Measurements from ENCODE around the gene ATP5F1E. TPM values are rescaled to one million over a fixed set of nuclear protein-coding genes. Genes with fewer than 3 reads are reported as not detected.

Gene ATP5F1E
- total and polyA plus RNA-seq, 2 of the 4 experiments (the other 2 are of a cell fraction) = 3.8 to 34.5 TPM

- Histone ChIP-seq H2BK20ac (ENCODE audit: low read depth, low read length) (no peak overlapping the region), H3K79me1 (ENCODE audit: low read depth in 1 of 2, low read length in 2 of 2) (no peaks in the 10 kb centered on the region), H3K18ac (ENCODE audit: low read depth, low read length) (no peak overlapping the region), H4K91ac (ENCODE audit: insufficient read depth, low read depth, low read length) (no peak overlapping the region), H3K23ac (ENCODE audit: low read depth, low read length) (no peak overlapping the region), H3K56ac (ENCODE audit: extremely low read depth, insufficient read depth, low read length) (no peak overlapping the region), H2AFZ (replicated peaks; ENCODE audit: low read length, poor library complexity) (no peak overlapping the region), H2AK5ac (ENCODE audit: low read depth, low read length) (no peak overlapping the region), H3K4me2 (ENCODE audit: low read depth, low read length) (no peak overlapping the region), H3K27ac (ENCODE audit: insufficient read depth, low read length) (no peak overlapping the region), H2AK9ac (replicated peaks; ENCODE audit: low read depth, low read length, poor library complexity) (no peak overlapping the region), H3K4me3 (ENCODE audit: insufficient read depth, low read depth, low read length) (no peak overlapping the region), H3K4me1 (ENCODE audit: control insufficient read depth, insufficient read depth, low read length) (no peaks in the 10 kb centered on the region), H3K9ac (ENCODE audit: low read depth, low read length) (no peak overlapping the region), H3K27me3 (ENCODE audit: control insufficient read depth, insufficient read depth, low read length) (peaks cover 13% of the 10 kb centered on the region), H4K5ac (ENCODE audit: low read depth, low read length) (no peak overlapping the region), H3K14ac (replicated peaks; ENCODE audit: low read depth, low read length) (no peak overlapping the region), H2BK15ac (ENCODE audit: low read depth, low read length) (no peak overlapping the region), H3K9me3 (ENCODE audit: control insufficient read depth, insufficient read depth, low read length) (no peaks in the 10 kb centered on the region), H4K20me1 (ENCODE audit: insufficient read depth, low read length) (no peaks in the 10 kb centered on the region), H3K36me3 (ENCODE audit: control insufficient read depth, insufficient read depth, low read length) (no peaks in the 10 kb centered on the region), H3K4ac (ENCODE audit: low read depth, low read length) (no peak overlapping the region), H2BK120ac (ENCODE audit: low read depth, low read length) (no peak overlapping the region), H3K9me1 (ENCODE audit: insufficient read depth, low read length) (no peaks in the 10 kb centered on the region), H4K8ac (ENCODE audit: low read depth in 2 of 2, low read length in 2 of 2) (no peak overlapping the region), H2BK5ac (ENCODE audit: low read depth, low read length, poor library complexity, severe bottlenecking) (no peak overlapping the region)
- in situ Hi-C loops (cut with MboI; ENCODE audit: low sequenced_read_pairs) = no loop called here
- ChIA-PET POLR2A (ENCODE audit: unreplicated experiment) (no interaction called here), CTCF (no interaction called here)
- BruUV-seq (replicated peaks) = no TSS peak
- DNase-seq (no peak), ATAC-seq (ENCODE audit: low read depth) (no peak)
- dilution Hi-C loops (cut with HindIII; ENCODE audit: low sequenced_read_pairs, unreplicated experiment) = no loop called here
- intact Hi-C loops (cut with micrococcal nuclease) = no loop called here
- TF ChIP-seq, protein P1, sequence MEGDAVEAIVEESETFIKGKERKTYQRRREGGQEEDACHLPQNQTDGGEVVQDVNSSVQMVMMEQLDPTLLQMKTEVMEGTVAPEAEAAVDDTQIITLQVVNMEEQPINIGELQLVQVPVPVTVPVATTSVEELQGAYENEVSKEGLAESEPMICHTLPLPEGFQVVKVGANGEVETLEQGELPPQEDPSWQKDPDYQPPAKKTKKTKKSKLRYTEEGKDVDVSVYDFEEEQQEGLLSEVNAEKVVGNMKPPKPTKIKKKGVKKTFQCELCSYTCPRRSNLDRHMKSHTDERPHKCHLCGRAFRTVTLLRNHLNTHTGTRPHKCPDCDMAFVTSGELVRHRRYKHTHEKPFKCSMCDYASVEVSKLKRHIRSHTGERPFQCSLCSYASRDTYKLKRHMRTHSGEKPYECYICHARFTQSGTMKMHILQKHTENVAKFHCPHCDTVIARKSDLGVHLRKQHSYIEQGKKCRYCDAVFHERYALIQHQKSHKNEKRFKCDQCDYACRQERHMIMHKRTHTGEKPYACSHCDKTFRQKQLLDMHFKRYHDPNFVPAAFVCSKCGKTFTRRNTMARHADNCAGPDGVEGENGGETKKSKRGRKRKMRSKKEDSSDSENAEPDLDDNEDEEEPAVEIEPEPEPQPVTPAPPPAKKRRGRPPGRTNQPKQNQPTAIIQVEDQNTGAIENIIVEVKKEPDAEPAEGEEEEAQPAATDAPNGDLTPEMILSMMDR (conservative IDR thresholded peaks at IDR 0.05; ENCODE audit: low read depth, low read length) = no peak
- TF ChIP-seq MAZ (IDR thresholded peaks at IDR 0.05; ENCODE audit: borderline replicate concordance, low read depth, low read length) (no peak), POLR2A (IDR thresholded peaks at IDR 0.05; ENCODE audit: low read depth, low read length) (no peak), RCOR1 (IDR thresholded peaks at IDR 0.05; ENCODE audit: insufficient replicate concordance, low read length) (no peak), MXI1 (IDR thresholded peaks at IDR 0.05; ENCODE audit: borderline replicate concordance, low read depth, low read length) (no peak), FOS (IDR thresholded peaks at IDR 0.05; ENCODE audit: low read depth, low read length) (no peak), CEBPB (IDR thresholded peaks at IDR 0.05; ENCODE audit: low read depth, low read length) (no peak), RAD21 (IDR thresholded peaks at IDR 0.05; ENCODE audit: low read length) (no peak), RFX5 (IDR thresholded peaks at IDR 0.05; ENCODE audit: low read depth, low read length) (no peak), USF2 (IDR thresholded peaks at IDR 0.05; ENCODE audit: low read depth, low read length) (no peak), MAFK (IDR thresholded peaks at IDR 0.05; ENCODE audit: low read depth, low read length) (no peak), BHLHE40 (IDR thresholded peaks at IDR 0.05; ENCODE audit: low read depth, low read length) (no peak), NFE2L2 (IDR thresholded peaks at IDR 0.05; ENCODE audit: low read depth, low read length) (no peak), CHD1 (IDR thresholded peaks at IDR 0.05; ENCODE audit: low read depth, low read length) (no peak)
- TF ChIP-seq, protein P2, sequence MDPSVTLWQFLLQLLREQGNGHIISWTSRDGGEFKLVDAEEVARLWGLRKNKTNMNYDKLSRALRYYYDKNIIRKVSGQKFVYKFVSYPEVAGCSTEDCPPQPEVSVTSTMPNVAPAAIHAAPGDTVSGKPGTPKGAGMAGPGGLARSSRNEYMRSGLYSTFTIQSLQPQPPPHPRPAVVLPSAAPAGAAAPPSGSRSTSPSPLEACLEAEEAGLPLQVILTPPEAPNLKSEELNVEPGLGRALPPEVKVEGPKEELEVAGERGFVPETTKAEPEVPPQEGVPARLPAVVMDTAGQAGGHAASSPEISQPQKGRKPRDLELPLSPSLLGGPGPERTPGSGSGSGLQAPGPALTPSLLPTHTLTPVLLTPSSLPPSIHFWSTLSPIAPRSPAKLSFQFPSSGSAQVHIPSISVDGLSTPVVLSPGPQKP (IDR thresholded peaks at IDR 0.05; ENCODE audit: borderline replicate concordance, low read depth, low read length) = no peak
- no CpG with 5 or more reads among the region's 1 CpG for WGBS, 2 experiments (ENCODE audit: extremely low coverage in 2 of 2, insufficient read length in 1 of 2)
These were observed 45.6 kb upstream of the ATP5F1E start for GRCh38 chr20:59077705-59078104.
